ENCODE measurements around the gene CACNG5.

CACNG5 gene

GRCh38 chr17:66904760-66905624 lies 70.1 kb downstream of the CACNG5 start:
- no peak for DNase-seq (ENCODE audit: low spot score)

GRCh38 chr17:66906321-66907278 lies 71.7 kb downstream of the CACNG5 start:
- peak; percentile 72 for DNase-seq (ENCODE audit: low spot score)

GRCh38 chr17:66909804-66910373 lies 75.0 kb downstream of the CACNG5 start:
- no peak for DNase-seq (ENCODE audit: low spot score)

GRCh38 chr17:66910651-66911285 lies 75.9 kb downstream of the CACNG5 start:
- DNase-seq (ENCODE audit: low spot score) = no peak

- peak; percentile 70 for DNase-seq (ENCODE audit: low spot score)
These were observed 80.3 kb downstream of the CACNG5 start for GRCh38 chr17:66915204-66915611.

- DNase-seq (ENCODE audit: low spot score) = no peak
These were observed 80.9 kb downstream of the CACNG5 start for GRCh38 chr17:66915792-66916191.

- DNase-seq (ENCODE audit: low spot score) = no peak
These were observed 82.0 kb downstream of the CACNG5 start for GRCh38 chr17:66916946-66917345.

- DNase-seq (ENCODE audit: low spot score) = no peak
These were observed 84.0 kb downstream of the CACNG5 start for GRCh38 chr17:66918896-66919295.

GRCh38 chr17:66920435-66920834 lies 85.5 kb downstream of the CACNG5 start:
- no peak for DNase-seq (ENCODE audit: low spot score)

- no peak for DNase-seq (ENCODE audit: low spot score)
These were observed 86.0 kb downstream of the CACNG5 start for GRCh38 chr17:66920950-66921349.

GRCh38 chr17:66923886-66924285 lies 89.0 kb downstream of the CACNG5 start:
- peak; percentile 79 for DNase-seq (ENCODE audit: low spot score)

GRCh38 chr17:66925811-66926500 lies 91.0 kb downstream of the CACNG5 start:
- DNase-seq (ENCODE audit: low spot score) = no peak

GRCh38 chr17:66928949-66929348 lies 94.0 kb downstream of the CACNG5 start:
- DNase-seq (ENCODE audit: low spot score) = no peak

- DNase-seq (ENCODE audit: low spot score) = no peak
These were observed 94.7 kb downstream of the CACNG5 start for GRCh38 chr17:66929591-66929990.

GRCh38 chr17:66930933-66931332 lies 96.0 kb downstream of the CACNG5 start:
- peak; percentile 61 for DNase-seq (ENCODE audit: low spot score)

- no peak for DNase-seq (ENCODE audit: low spot score)
These were observed 97.4 kb downstream of the CACNG5 start for GRCh38 chr17:66932311-66932710.

- no peak for DNase-seq (ENCODE audit: low spot score)
These were observed 99.1 kb downstream of the CACNG5 start for GRCh38 chr17:66934040-66934439.

All from SW480 (cell line).